OCI-LY7 (cell line): ENCODE data around the gene PMF1. TPM values are rescaled to one million over a fixed set of nuclear protein-coding genes. Genes with fewer than 3 reads are reported as not detected.

ENCODE experiments used
- BruUV-seq: library from RNA; stranded (reverse); fragments of 400-500 nt; replicated peaks from 2 replicates; lab custom pipeline; 2021; lab: Mats Ljungman, UMichigan
- CTCF ChIA-PET: fragments of 300-600 bp; sonication (Branson Sonifier 250); formaldehyde crosslinking; loops from one replicate; lab custom pipeline; 2022; ENCODE audit warnings: antibody characterized with exemption; ENCODE audit not compliant: unreplicated experiment; lab: Charles Lee
- POLR2A ChIA-PET: fragments of 300-600 bp; sonication (Branson Sonifier 250); formaldehyde crosslinking; loops from one replicate; lab custom pipeline; 2022; ENCODE audit warnings: antibody characterized with exemption; lab: Charles Lee
- DNase-seq: peaks from one replicate; pipeline ENCODE4 v3.0.0-alpha.2; 2015; ENCODE audit warnings: low spot score
- H2AFZ ChIP-seq: fragments of 200-600 bp; sonication (generic), shearing (Covaris generic); 2 replicates; pipeline ENCODE4 v1.6.1; 2014; ENCODE audit warnings: mild to moderate bottlenecking, antibody characterized with exemption, low read length, moderate library complexity
- H3K27ac ChIP-seq: fragments of 200-600 bp; sonication (generic); 2 replicates; pipeline ENCODE4 v1.5.1; 2014; ENCODE audit warnings: mixed run types, low read depth, mild to moderate bottlenecking, moderate library complexity, low read length, inconsistent platforms; ENCODE audit not compliant: poor library complexity, severe bottlenecking
- H3K36me3 ChIP-seq: fragments of 200-600 bp; sonication (generic); 2 replicates; pipeline ENCODE4 v1.6.1; 2014; ENCODE audit warnings: mild to moderate bottlenecking, antibody characterized with exemption, low read length, moderate library complexity, mixed read lengths; ENCODE audit not compliant: insufficient read depth
- H3K4me1 ChIP-seq: fragments of 200-600 bp; sonication (generic); 2 replicates; pipeline ENCODE4 v1.5.1; 2014; ENCODE audit warnings: mild to moderate bottlenecking, low read length; ENCODE audit not compliant: insufficient read depth, poor library complexity, severe bottlenecking
- H3K4me2 ChIP-seq: fragments of 200-600 bp; sonication (generic); 2 replicates; pipeline ENCODE4 v1.6.1; 2014; ENCODE audit warnings: mild to moderate bottlenecking, low read length
- H3K4me3 ChIP-seq: fragments of 200-600 bp; sonication (generic); 2 replicates; pipeline ENCODE4 v1.5.1; 2014; ENCODE audit warnings: mild to moderate bottlenecking, low read depth, low read length; ENCODE audit not compliant: poor library complexity, severe bottlenecking
- H3K79me2 ChIP-seq: fragments of 200-600 bp; sonication (generic); 2 replicates; pipeline ENCODE4 v1.6.1; 2016; ENCODE audit warnings: low read depth, mild to moderate bottlenecking, low read length, moderate library complexity, mixed read lengths; ENCODE audit not compliant: insufficient read depth
- H3K9me2 ChIP-seq: fragments of 200-600 bp; sonication (generic); 2 replicates; pipeline ENCODE4 v1.6.1; 2016; ENCODE audit warnings: mild to moderate bottlenecking, low read length, mixed read lengths; ENCODE audit not compliant: insufficient read depth
- H3K9me3 ChIP-seq: fragments of 200-600 bp; sonication (generic); 2 replicates; pipeline ENCODE4 v1.6.1; 2014; ENCODE audit warnings: mild to moderate bottlenecking, mixed run types, low read length, mixed read lengths
- H4K20me1 ChIP-seq: fragments of 200-600 bp; sonication (generic); 2 replicates; pipeline ENCODE4 v1.6.1; 2014; ENCODE audit warnings: mild to moderate bottlenecking, antibody characterized with exemption, low read length, moderate library complexity, mixed read lengths; ENCODE audit not compliant: insufficient read depth
- CTCF ChIP-seq: fragments of 200-600 bp; sonication (generic); conservative IDR thresholded peaks from 2 replicates; pipeline ENCODE4 v1.5.1; 2014; ENCODE audit warnings: mild to moderate bottlenecking, antibody characterized with exemption, low read length, moderate library complexity, mixed read lengths
- EZH2phosphoT487 ChIP-seq: fragments of 200-600 bp; sonication (generic); IDR thresholded peaks from 2 replicates; pipeline ENCODE4 v1.6.1; 2018; ENCODE audit warnings: low read depth, borderline replicate concordance, mild to moderate bottlenecking, mixed run types, antibody characterized with exemption, low read length, moderate library complexity, mixed read lengths
- intact Hi-C: fragments of 100-400 bp; cut with micrococcal nuclease; formaldehyde crosslinking; loops from one replicate; pipeline ENCODE4 v1.10.0; 2022; ENCODE audit not compliant: unreplicated experiment
- total RNA-seq, 2 experiments: library from RNA; depleted of rRNA in 1 of 2; stranded (reverse); fragments of >200 nt in 1 of 2; shearing (Covaris generic) in 1 of 2; gene quantifications; 2 replicates each; pipeline ENCODE4 v1.2.3, GENCODE V29; 2014 to 2022

PMF1 gene
- total RNA-seq, 2 experiments from 2014 or later = 67.5 to 82.5 TPM

- H3K79me2 ChIP-seq = peaks cover 43% of the 10 kb centered on the region
- POLR2A ChIA-PET = interaction anchor here (0.5 to 2.8 kb wide), 7 partner anchors 10 to 154 kb away, joined by 3 to 11 read pairs (median 5); partner anchors contain the start of gene PMF1
Measured at GRCh38 chr1:156281693-156282478, 69.1 kb downstream of the PMF1 start.

GRCh38 chr1:156282479-156283222 is 69.8 kb downstream of the PMF1 start, which contains the start of gene SMG5:
SMG5 (minus strand) TSS chr1:156282825; CDS start chr1:156282680, 145 bp downstream.
- Histone ChIP-seq H3K36me3 (peaks cover 31% of the 10 kb centered on the region), H3K27ac (peak within 1 kb of the TSS; percentile 66), H2AFZ (peak within 1 kb of the TSS; percentile 90), H3K79me2 (peaks cover 43% of the 10 kb centered on the region), H3K4me2 (peak within 1 kb of the TSS; percentile 96), H3K9me3 (no peaks in the 10 kb centered on the region), H4K20me1 (peaks cover 19% of the 10 kb centered on the region; the same call in 1 of the 2 replicates), H3K4me1 (peaks cover 26% of the 10 kb centered on the region), H3K4me3 (peak within 1 kb of the TSS; percentile 82), H3K9me2 (no peaks in the 10 kb centered on the region)
- CTCF ChIA-PET = interaction anchor here (0.5 to 1.5 kb wide), 5 partner anchors 11 to 155 kb away, joined by 3 to 4 read pairs (median 3); no protein-coding TSS in a partner anchor
- TF ChIP-seq CTCF (no peak), EZH2phosphoT487 (no peak)
- POLR2A ChIA-PET = interaction anchor here (0.6 to 2.8 kb wide), 10 partner anchors 9 to 601 kb away, joined by 3 to 11 read pairs (median 5); partner anchors contain the start of gene PMF1
- intact Hi-C loops = loop anchor here (1.0 kb wide), 1 partner anchor 55 kb away; no protein-coding TSS in a partner anchor
- peak; percentile 99 for DNase-seq
- BruUV-seq = no TSS peak

More at GRCh38 chr1:156281693-156282478, 69.1 kb downstream of the PMF1 start:
- H3K4me1 ChIP-seq = peaks cover 26% of the 10 kb centered on the region
- H3K4me2 ChIP-seq = peak overlapping the region; percentile 96
- H3K27ac ChIP-seq = peak overlapping the region; percentile 66
- CTCF ChIA-PET = interaction anchor here (0.7 to 1.5 kb wide), 2 partner anchors 11 to 155 kb away, joined by 3 to 4 read pairs; no protein-coding TSS in a partner anchor
- H3K36me3 ChIP-seq = peaks cover 37% of the 10 kb centered on the region
- peak overlapping the region; percentile 82 for H3K4me3 ChIP-seq
- H3K9me3 ChIP-seq = no peaks in the 10 kb centered on the region
- H4K20me1 ChIP-seq = peaks cover 19% of the 10 kb centered on the region; the same call in 1 of the 2 replicates
- BruUV-seq = no TSS peak
- no peak for TF ChIP-seq EZH2phosphoT487
- no peak for TF ChIP-seq CTCF
- H2AFZ ChIP-seq = peak overlapping the region; percentile 1; the same call in 1 of the 2 replicates
- peak; percentile 53 for DNase-seq
- no peaks in the 10 kb centered on the region for H3K9me2 ChIP-seq
- intact Hi-C loops = loop anchor here (1.0 kb wide), 1 partner anchor 55 kb away; no protein-coding TSS in a partner anchor
